ENCODE results near the gene ATE1.
"Not testable (repeated sequence)": the region's sequence is repeated elsewhere in the genome, so short reads cannot be mapped to it uniquely, and the experiment has no call there.

ATE1 gene

GRCh38 chr10:121930268-121931085 is 2.6 kb upstream of the ATE1 start:
- DNase-seq (ENCODE audit: low read depth): not testable (repeated sequence)

GRCh38 chr10:121929585-121930267 is 1.9 kb upstream of the ATE1 start:
- not testable (repeated sequence) for DNase-seq (ENCODE audit: low read depth)

DNA sequence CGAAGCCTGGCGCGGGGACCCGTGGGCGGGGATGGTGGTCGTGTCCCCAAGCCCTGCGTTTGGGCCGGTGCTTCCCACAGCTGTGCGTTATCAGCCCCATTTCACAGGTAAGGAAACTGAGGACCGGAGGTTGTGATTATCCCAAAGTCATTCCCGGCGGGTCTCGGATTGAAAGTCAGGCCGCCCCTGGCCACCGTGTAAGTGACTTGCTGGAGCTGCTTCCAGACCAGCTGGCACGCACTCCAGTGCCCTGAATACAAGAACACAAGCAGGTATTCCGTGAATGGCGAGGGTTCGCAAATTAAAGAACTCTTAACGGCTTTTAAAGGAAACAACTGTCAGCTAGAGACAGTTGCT is 675 bp upstream of the ATE1 start:
- no peak for DNase-seq (ENCODE audit: low read depth)

DNA sequence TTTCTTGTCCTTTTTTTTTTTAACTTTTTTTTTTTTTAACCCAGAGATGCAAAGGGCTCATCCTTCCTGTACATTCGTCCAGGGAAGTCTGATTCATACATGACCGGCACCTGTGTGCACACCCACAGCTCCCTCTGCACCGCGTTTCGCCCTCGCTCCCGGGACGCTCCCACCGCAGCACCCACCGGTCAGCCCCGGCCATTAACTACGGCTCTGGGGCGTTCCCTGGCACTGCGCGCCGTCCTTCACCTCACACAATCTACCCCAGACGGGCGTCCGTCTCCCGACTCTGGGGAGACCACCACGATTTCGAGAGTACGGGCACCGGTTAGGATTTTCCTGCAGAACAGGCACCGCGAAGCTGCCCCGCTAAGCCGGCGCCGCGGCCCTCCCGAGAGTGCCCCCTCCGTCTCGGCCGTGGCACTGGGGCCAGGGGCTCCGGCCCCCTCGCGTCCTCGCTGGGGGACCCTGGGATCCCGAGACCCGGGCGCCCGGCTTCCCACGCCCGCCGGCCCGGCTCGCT is 452 bp downstream of the ATE1 start:
- DNase-seq (ENCODE audit: low read depth): peak; percentile 1

DNA sequence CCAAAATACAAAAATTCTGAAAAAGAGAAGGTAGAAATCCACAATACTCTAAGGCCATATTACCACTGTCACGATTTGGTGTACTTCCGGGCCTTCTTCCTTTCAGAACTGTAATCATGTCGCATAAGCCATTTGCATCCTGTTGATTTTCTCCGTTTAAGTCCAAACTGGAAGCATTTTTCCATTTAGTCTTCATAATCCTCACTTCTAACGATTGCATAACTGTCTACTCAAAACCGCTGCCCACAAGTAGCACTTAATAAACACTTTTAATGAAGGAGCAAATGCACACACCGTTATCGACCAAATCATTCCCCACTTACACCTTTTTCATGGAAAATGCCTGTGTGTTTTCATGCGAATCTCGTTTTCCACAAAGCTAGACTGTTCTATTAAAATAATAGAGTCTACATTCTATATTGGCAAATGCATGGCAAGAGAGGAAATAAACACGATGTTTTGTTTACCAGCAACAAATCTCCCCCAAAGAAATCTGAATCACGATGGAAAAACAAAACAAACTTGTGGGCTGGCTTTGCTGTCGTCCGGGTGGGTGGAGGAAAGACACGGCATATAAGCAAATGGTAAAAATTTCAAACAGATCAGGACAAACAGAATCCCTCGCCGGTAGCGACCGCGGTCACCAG is 1.0 kb downstream of the ATE1 start:
- DNase-seq (ENCODE audit: low read depth): no peak

DNA sequence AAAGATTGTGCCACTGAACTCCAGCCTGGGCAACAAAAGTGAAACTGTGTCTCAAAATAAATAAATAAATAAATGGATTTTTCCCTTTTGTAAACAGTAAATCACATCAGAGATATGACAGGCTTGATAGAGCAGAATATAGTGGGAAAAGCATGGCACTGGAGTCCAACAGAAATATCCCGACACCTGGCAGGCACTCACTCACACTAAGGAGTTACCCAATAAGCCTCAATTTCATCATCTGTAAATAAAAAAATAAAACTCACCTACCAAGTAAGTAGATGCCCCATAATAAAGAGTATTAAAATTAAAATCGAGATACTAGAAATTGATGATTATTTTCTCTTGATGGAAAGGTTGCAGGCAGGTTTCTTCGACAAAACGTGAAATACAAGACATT is 1.7 kb downstream of the ATE1 start:
- DNase-seq (ENCODE audit: low read depth): no peak

DNA sequence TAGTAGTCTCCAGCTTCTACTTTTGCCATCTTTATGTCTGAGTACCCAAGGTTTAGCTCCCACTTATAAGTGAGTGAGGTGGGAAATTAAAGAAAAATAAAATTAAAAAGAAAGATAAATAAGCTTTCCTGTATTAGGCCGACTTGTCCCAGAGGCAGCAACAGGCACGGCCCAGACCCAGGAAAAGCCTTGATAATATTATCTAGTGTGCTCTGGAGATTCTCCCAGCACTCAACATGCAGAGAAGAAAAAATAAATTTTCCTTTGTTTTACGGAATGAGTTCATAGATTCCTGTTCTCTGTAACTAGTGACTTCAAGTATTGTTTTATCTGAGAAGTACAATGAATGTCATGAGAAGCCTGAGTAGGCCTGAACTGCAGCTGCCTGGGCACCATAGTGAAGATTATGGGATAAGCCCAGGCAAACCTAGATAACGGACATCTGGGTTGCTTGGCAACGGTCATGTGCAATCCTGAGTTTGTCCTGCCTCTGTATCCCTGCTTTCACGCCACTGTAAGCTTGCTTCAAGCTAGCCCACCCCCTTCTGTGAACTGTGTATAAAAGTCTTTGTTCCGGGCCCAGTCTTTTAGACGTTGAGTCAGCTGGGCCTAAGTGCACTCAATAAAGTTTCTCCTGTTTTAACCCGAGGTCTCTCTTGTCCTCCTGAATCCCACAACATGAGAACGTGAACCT is 6.4 kb downstream of the ATE1 start:
- no peak for DNase-seq (ENCODE audit: low read depth)

DNA sequence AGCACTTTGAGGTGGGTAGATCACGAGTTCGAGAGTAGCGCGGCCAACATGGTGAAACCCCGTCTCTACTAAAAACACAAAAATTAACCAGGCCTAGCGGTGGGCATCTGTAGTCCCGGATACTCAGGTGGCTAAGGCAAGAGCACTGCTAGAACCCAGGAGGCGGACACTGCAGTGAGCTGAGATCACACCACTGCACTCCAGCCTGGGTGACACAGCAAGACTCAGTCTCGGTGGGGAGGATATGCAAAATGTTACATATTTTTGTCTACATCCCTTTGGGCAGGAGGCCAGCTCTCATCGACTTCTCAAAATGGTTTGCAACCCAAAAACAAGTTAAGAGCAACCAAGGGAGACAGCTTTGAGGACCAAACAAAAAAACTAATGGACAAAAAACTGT is 8.2 kb downstream of the ATE1 start:
- no peak for DNase-seq (ENCODE audit: low read depth)

- DNase-seq (ENCODE audit: low read depth): not testable (repeated sequence)
Measured at GRCh38 chr10:121918800-121919199, 9.0 kb downstream of the ATE1 start.

GRCh38 chr10:121914661-121915060 is 13.2 kb downstream of the ATE1 start:
- no peak for DNase-seq (ENCODE audit: low read depth)

DNA sequence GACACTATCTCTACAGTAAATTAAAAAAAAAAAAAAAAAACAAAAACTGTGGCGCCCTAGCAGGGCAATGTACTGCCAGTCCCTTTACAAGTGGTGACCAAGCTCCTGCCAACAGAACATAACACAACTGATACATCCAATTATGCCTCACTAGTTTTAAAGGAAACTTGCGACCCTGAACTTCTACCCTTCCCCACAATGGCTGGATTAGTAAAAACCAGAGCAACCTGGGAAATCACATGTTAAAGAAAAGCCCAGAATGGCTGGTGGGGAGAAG is 16.5 kb downstream of the ATE1 start:
- no peak for DNase-seq (ENCODE audit: low read depth)

DNA sequence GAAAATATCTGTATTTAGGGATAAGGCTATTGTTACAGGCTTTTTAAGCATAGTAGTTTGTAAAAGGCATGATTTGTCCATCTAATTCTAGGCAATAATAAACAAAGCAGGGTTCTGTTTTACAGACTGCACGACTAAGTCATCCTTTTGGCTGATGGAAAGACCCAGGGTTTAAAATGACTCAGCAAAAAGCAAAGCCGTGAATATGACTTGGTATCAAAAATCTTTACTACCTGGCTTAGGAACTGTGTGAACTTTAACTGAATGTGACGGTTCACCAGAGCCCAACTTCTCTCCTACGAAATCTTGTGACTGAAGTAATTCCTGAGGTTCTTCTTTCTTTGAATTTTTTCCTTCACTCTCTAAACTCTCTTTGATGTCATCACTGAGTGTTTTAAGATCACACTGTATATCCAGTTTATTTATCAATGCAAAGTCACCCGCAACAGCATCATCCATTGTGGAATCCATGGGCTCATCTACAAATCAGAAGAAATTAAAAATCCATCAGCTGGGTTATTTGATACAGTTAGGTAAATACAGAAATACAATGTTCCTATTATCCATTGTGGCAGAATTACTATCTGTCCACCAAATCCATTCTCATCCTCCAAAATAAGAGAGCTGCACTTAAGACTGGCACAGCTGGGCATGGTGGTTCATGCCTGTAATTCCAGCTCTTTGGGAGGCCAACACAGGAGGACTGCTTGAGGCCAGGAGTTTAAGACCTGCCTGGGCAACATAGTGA is 17.0 kb downstream of the ATE1 start:
- no peak for DNase-seq (ENCODE audit: low read depth)

DNA sequence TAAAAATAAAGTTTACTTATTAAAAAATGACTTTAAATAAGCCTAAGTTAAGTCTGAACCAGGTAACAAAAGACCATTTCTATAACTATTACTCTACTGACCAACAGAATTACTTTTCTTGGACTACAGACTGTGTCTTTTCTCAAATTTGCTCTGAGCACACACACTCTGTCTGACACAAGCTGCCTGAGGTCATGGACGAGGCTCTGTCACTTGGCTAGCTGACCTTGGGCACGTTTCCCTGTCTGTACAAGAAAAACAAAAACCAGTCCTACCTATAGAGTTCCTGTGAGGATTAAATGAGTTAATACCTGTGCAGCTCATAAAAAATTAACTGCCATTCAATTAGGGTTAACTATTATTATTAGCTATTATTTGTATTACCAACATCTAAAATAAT is 22.9 kb downstream of the ATE1 start:
- no peak for DNase-seq (ENCODE audit: low read depth)

DNA sequence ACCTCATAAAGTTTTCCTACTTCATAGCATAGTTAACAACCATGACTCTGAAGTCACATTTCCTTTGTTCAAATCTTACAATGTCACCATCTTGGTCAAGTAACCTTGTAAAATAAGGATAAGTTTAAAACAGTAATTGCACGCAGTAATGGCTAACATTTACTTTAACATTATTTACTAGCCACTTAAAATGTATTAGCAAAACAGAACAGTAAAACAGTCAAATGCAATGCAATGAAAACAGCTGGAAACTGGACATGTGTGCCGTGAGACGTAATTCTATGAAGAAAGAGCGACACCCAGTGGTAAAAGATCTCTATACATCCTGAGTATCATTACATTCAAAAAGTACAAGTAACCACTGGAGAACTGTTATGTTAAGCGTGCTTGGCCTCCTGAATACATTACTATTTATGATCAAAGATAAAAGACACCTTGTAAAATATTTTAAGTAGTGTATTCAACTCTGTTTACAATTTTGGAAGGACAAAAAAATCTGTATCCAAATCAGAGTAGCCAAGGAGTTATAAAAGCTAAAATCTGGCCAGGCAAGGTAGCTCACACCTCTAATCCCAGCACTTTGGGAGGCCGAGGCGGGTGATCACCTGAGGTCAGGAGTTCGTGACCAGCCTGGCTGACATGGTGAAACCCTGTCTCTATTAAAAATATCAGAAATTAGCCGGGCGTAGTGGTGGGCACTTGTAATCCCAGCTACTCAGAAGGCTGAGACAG is 27.2 kb downstream of the ATE1 start:
- DNase-seq (ENCODE audit: low read depth): no peak

GRCh38 chr10:121899727-121900126 is 28.1 kb downstream of the ATE1 start:
- no peak for DNase-seq (ENCODE audit: low read depth)

GRCh38 chr10:121891103-121891502 is 36.7 kb downstream of the ATE1 start:
- no peak for DNase-seq (ENCODE audit: low read depth)

- no peak for DNase-seq (ENCODE audit: low read depth)
Measured at GRCh38 chr10:121889212-121889611, 38.6 kb downstream of the ATE1 start.

DNA sequence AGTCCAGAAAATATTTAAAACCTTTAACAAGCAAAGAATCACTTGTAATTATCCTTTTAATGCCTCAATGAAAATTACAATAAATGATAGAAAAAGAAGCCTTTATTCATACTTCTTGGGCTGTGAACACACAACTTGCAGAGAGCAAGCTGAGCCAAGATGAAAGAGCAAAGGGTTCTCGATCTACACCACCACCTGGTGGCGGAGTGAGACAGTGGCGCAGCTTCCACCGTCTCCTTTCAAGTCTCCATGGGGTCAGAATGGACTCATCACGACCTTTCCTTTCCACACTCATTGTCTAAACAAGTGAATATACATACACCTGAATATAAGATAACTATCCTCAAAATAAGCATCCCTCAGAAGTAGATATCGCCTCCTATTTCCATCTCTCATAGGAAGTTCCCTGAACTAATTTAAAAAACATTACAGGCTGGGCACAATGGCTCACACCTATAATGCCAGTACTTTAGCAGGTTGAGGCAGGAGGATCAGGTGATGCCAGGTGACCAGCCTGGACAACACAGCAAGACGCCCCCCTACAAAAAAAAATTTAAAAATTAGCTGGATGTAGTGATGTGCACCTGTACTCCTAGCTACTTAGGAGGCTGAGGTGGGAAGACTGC is 40.7 kb downstream of the ATE1 start:
- peak; percentile 2 for DNase-seq (ENCODE audit: low read depth)

DNA sequence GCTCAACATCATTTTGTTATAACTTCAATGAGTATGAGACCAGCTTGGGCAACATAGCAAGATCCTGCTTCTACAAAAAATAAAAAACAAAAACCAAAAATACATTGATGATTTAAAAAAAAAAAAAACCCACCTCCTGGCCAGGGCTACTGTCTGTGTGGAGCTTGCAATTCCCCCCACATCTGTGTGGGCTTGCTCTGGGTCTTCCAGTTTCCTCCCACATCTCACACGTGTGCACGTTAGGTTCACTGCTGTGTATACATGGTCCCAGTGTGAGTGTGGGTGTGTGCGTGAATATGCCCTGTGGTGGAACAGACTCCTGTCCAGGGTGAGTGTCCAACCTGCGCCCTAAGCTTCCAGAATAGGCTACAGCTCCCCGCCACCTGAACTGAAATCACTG is 41.6 kb downstream of the ATE1 start:
- no peak for DNase-seq (ENCODE audit: low read depth)

GRCh38 chr10:121880895-121881294 is 46.9 kb downstream of the ATE1 start:
- DNase-seq (ENCODE audit: low read depth): no peak

GRCh38 chr10:121879476-121879875 is 48.4 kb downstream of the ATE1 start:
- DNase-seq (ENCODE audit: low read depth): no peak

Data from T follicular helper cell (primary cell).